ENCODE measurements around the gene HK1. TPM values are rescaled to one million over a fixed set of nuclear protein-coding genes. Genes with fewer than 3 reads are reported as not detected.
A peak's percentile ranks its signal among the peaks of the same experiment; 100 is the strongest.

The HK1 gene
- total and polyA plus RNA-seq, 2 of the 4 experiments (the other 2 are of a cell fraction): 53.7 to 90.5 TPM

GRCh38 chr10:69344591-69345252 is 66.4 kb downstream of the HK1 start:
- ChIA-PET POLR2A (ENCODE audit: unreplicated experiment) (no interaction called here), CTCF (no interaction called here)
- no peak overlapping the region for H3K9ac ChIP-seq (ENCODE audit: low read depth, low read length)
- H3K79me1 ChIP-seq (ENCODE audit: low read depth in 1 of 2, low read length in 2 of 2): peaks cover 36 to 89% of the 10 kb centered on the region in 2 experiments
- no TSS peak for BruUV-seq (replicated peaks)
- peaks cover 17% of the 10 kb centered on the region for H3K36me3 ChIP-seq (ENCODE audit: control insufficient read depth, insufficient read depth, low read length)
- dilution Hi-C loops (cut with HindIII; ENCODE audit: low sequenced_read_pairs, unreplicated experiment): no loop called here
- H3K23ac ChIP-seq (ENCODE audit: low read depth, low read length): no peak overlapping the region
- no peak overlapping the region for H2AK5ac ChIP-seq (ENCODE audit: low read depth, low read length)
- no peak overlapping the region for H2BK5ac ChIP-seq (ENCODE audit: low read depth, low read length, poor library complexity, severe bottlenecking)
- no peak overlapping the region for H3K4me2 ChIP-seq (ENCODE audit: low read depth, low read length)
- no peak overlapping the region for H3K56ac ChIP-seq (ENCODE audit: extremely low read depth, insufficient read depth, low read length)
- no peak overlapping the region for H2BK15ac ChIP-seq (ENCODE audit: low read depth, low read length)
- no peak for ATAC-seq (ENCODE audit: low read depth)
- H3K27me3 ChIP-seq (ENCODE audit: control insufficient read depth, insufficient read depth, low read length): no peaks in the 10 kb centered on the region
- 92% methylated on average over 6 of the region's 13 CpGs; no CpG with 5 or more reads in 1 of the 2 experiments for WGBS, 2 experiments (ENCODE audit: extremely low coverage in 2 of 2, insufficient read length in 1 of 2)
- H4K91ac ChIP-seq (ENCODE audit: insufficient read depth, low read depth, low read length): no peak overlapping the region
- H3K9me1 ChIP-seq (ENCODE audit: insufficient read depth, low read length): peaks cover 30% of the 10 kb centered on the region
- H3K14ac ChIP-seq (replicated peaks; ENCODE audit: low read depth, low read length): no peak overlapping the region
- no peak overlapping the region for H3K27ac ChIP-seq (ENCODE audit: insufficient read depth, low read length)
- H4K8ac ChIP-seq (ENCODE audit: low read depth in 2 of 2, low read length in 2 of 2): no peak overlapping the region
- no peak overlapping the region for H2AFZ ChIP-seq (replicated peaks; ENCODE audit: low read length, poor library complexity)
- H4K20me1 ChIP-seq (ENCODE audit: insufficient read depth, low read length): peaks cover 42% of the 10 kb centered on the region
- in situ Hi-C loops (cut with MboI; ENCODE audit: low sequenced_read_pairs): no loop called here
- DNase-seq: no peak
- H2AK9ac ChIP-seq (replicated peaks; ENCODE audit: low read depth, low read length, poor library complexity): peak overlapping the region; percentile 25
- intact Hi-C loops (cut with micrococcal nuclease): no loop called here
- no peak overlapping the region for H3K4me3 ChIP-seq (ENCODE audit: insufficient read depth, low read depth, low read length)
- H3K18ac ChIP-seq (ENCODE audit: low read depth, low read length): no peak overlapping the region
- H2BK120ac ChIP-seq (ENCODE audit: low read depth, low read length): no peak overlapping the region
- H4K5ac ChIP-seq (ENCODE audit: low read depth, low read length): no peak overlapping the region
- H3K4ac ChIP-seq (ENCODE audit: low read depth, low read length): no peak overlapping the region
- no peak for TF ChIP-seq NFE2L2 (IDR thresholded peaks at IDR 0.05; ENCODE audit: low read depth, low read length)
- TF ChIP-seq RFX5 (IDR thresholded peaks at IDR 0.05; ENCODE audit: low read depth, low read length): no peak
- no peak for TF ChIP-seq RCOR1 (IDR thresholded peaks at IDR 0.05; ENCODE audit: insufficient replicate concordance, low read length)
- TF ChIP-seq USF2 (IDR thresholded peaks at IDR 0.05; ENCODE audit: low read depth, low read length): no peak
- TF ChIP-seq MXI1 (IDR thresholded peaks at IDR 0.05; ENCODE audit: borderline replicate concordance, low read depth, low read length): no peak
- TF ChIP-seq MAFK (IDR thresholded peaks at IDR 0.05; ENCODE audit: low read depth, low read length): no peak
- TF ChIP-seq CEBPB (IDR thresholded peaks at IDR 0.05; ENCODE audit: low read depth, low read length): no peak
- no peak for TF ChIP-seq BHLHE40 (IDR thresholded peaks at IDR 0.05; ENCODE audit: low read depth, low read length)
- no peak for TF ChIP-seq MAZ (IDR thresholded peaks at IDR 0.05; ENCODE audit: borderline replicate concordance, low read depth, low read length)
- no peak for TF ChIP-seq POLR2A (IDR thresholded peaks at IDR 0.05; ENCODE audit: low read depth, low read length)
- no peak for TF ChIP-seq RAD21 (IDR thresholded peaks at IDR 0.05; ENCODE audit: low read length)
- no peak for TF ChIP-seq ELK1 (IDR thresholded peaks at IDR 0.05; ENCODE audit: borderline replicate concordance, low read depth, low read length)
- TF ChIP-seq CTCF (conservative IDR thresholded peaks at IDR 0.05; ENCODE audit: low read depth, low read length): no peak
- TF ChIP-seq CHD1 (IDR thresholded peaks at IDR 0.05; ENCODE audit: low read depth, low read length): no peak
- no peak for TF ChIP-seq FOS (IDR thresholded peaks at IDR 0.05; ENCODE audit: low read depth, low read length)
- no peak for TF ChIP-seq SMC3 (IDR thresholded peaks at IDR 0.05; ENCODE audit: low read depth, low read length)
- peaks cover 6% of the 10 kb centered on the region for H3K4me1 ChIP-seq (ENCODE audit: control insufficient read depth, insufficient read depth, low read length)
- no peak overlapping the region for H2BK20ac ChIP-seq (ENCODE audit: low read depth, low read length)
- H3K9me3 ChIP-seq (ENCODE audit: control insufficient read depth, insufficient read depth, low read length): no peaks in the 10 kb centered on the region
